LNCaP clone FGC (cell line): ENCODE measurements around the gene SIGLEC11.

Source experiments
- DNase-seq: peaks from one replicate; pipeline ENCODE4 v3.0.0-alpha.2; 2011; ENCODE audit warnings: low read depth
- H3K4me3 ChIP-seq: 2 replicates; pipeline ENCODE4 v1.5.1; 2011; ENCODE audit warnings: mild to moderate bottlenecking, low read depth, low read length, control low read depth
- CTCF ChIP-seq: IDR thresholded peaks from 2 replicates; pipeline ENCODE4 v1.5.1; 2012; ENCODE audit warnings: mild to moderate bottlenecking; ENCODE audit not compliant: control insufficient read depth, insufficient read depth; ENCODE audit errors: extremely low read depth

SIGLEC11 gene

GRCh38 chr19:49932041-49932451 is 28.9 kb downstream of the SIGLEC11 start:
- DNase-seq, result no peak
- no peak overlapping the region for H3K4me3 ChIP-seq
- no peak for TF ChIP-seq CTCF

GRCh38 chr19:49931293-49932040 is 29.5 kb downstream of the SIGLEC11 start:
- no peak for TF ChIP-seq CTCF
- no peak overlapping the region for H3K4me3 ChIP-seq
- no peak for DNase-seq

- H3K4me3 ChIP-seq, result peak overlapping the region; percentile 34
- DNase-seq, result no peak
These were observed 30.4 kb downstream of the SIGLEC11 start for GRCh38 chr19:49930483-49931011.

GRCh38 chr19:49929611-49930482 is 31.1 kb downstream of the SIGLEC11 start:
- peak overlapping the region; percentile 89 for H3K4me3 ChIP-seq
- DNase-seq, result peak; percentile 94
- no peak for TF ChIP-seq CTCF

More at GRCh38 chr19:49930483-49931011, 30.4 kb downstream of the SIGLEC11 start:
- no peak for TF ChIP-seq CTCF

- no peak for TF ChIP-seq CTCF
- peak within 1 kb of the TSS; percentile 89 for H3K4me3 ChIP-seq
- DNase-seq, result no peak
These were observed 31.8 kb downstream of the SIGLEC11 start, which contains the start of the genes ATF5 and NUP62 for GRCh38 chr19:49929121-49929610. TSS of gene ATF5 (plus strand) at chr19:49929205. CDS start at chr19:49930851, 1,646 bp downstream. TSS of gene NUP62 (minus strand) at chr19:49929504. CDS start at chr19:49909807, 19,697 bp downstream.

- H3K4me3 ChIP-seq, result peak overlapping the region; percentile 89
- TF ChIP-seq CTCF, result no peak
- DNase-seq, result no peak
These were observed 33.3 kb downstream of the SIGLEC11 start for GRCh38 chr19:49927526-49928264.
